IPS DF 6.9 (cell line): Measurements from ENCODE around the gene APOL2.
"Not testable (repeated sequence)": the region's sequence is repeated elsewhere in the genome, so short reads cannot be mapped to it uniquely, and the experiment has no call there.

Experiments
- DNase-seq: peaks from one replicate; pipeline ENCODE4 v3.0.0-alpha.2; 2013; ENCODE audit warnings: low read depth, low spot score
- H3K27ac ChIP-seq: one replicate; pipeline ENCODE4 v1.5.1; 2013; ENCODE audit warnings: low read length, control low read depth
- H3K27me3 ChIP-seq: 2 replicates; pipeline ENCODE4 v1.6.1; 2013; ENCODE audit warnings: mild to moderate bottlenecking, low read length; ENCODE audit not compliant: control insufficient read depth, insufficient read depth
- H3K36me3 ChIP-seq: 2 replicates; pipeline ENCODE4 v1.6.1; 2013; ENCODE audit warnings: low read length; ENCODE audit not compliant: control insufficient read depth, insufficient read depth
- H3K4me1 ChIP-seq: 2 replicates; pipeline ENCODE4 v1.6.1; 2013; ENCODE audit warnings: low read length; ENCODE audit not compliant: control insufficient read depth, insufficient read depth
- H3K4me3 ChIP-seq: 2 replicates; pipeline ENCODE4 v1.5.1; 2013; ENCODE audit warnings: mild to moderate bottlenecking, low read length
- H3K9me3 ChIP-seq: 2 replicates; pipeline ENCODE4 v1.6.1; 2013; ENCODE audit warnings: low read length, inconsistent platforms; ENCODE audit not compliant: control insufficient read depth, insufficient read depth
- WGBS: extraction: QIAGEN DNeasy Blood & Tissue Kit; methylation state at CpG from one replicate; pipeline ENCODE4 v1.1.7; 2013; ENCODE audit warnings: mixed read lengths, missing lambda C conversion rate; ENCODE audit not compliant: insufficient read length, insufficient coverage; 5-methylcytosine and 5-hydroxymethylcytosine counted together

The APOL2 gene

DNA sequence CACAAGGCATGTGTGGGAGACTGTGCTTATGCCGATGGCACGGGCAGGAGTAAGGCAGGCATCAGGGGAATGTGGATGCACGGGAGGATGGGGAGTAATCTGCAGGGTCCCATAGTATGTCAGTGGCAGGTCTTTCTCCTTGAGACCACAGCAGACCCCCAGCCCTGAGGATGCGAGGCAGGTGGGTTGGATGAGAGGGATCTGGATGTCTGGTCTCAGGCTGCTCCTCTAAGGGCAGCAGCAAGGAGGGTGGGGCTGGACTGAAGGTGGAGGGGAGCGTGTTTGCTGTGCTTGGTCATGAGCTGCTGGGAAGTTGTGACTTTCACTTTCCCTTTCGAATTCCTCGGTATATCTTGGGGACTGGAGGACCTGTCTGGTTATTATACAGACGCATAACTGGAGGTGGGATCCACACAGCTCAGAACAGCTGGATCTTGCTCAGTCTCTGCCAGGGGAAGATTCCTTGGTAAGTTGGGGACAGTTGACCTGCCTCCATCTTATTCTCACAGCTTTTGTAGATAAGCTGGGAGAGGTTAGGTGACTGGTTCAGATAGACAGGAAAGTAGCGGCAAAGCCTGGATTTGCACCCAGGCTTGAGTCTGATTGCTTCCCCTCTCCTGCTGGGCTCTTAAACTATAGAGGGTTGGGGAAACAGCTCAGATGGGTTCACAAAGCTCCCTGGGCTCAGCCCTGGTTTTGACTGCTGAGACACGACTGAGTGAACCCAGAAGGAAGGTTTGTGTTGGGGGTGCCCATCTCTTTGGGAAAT, 13.6 kb upstream of the APOL2 start, which contains the start of gene APOL1:
APOL1 (plus strand) TSS at position 380 of the 769 bp plus-strand sequence. CDS start 1,823 bp downstream, outside the sequence.
- DNase-seq: no peak
- Histone ChIP-seq H3K9me3 (no peaks in the 10 kb centered on the region), H3K27ac (no peak within 1 kb of the TSS), H3K36me3 (no peaks in the 10 kb centered on the region), H3K27me3 (no peaks in the 10 kb centered on the region), H3K4me3 (no peak within 1 kb of the TSS), H3K4me1 (no peaks in the 10 kb centered on the region)
- no CpG with 5 or more reads among the region's 10 CpGs for WGBS

DNA sequence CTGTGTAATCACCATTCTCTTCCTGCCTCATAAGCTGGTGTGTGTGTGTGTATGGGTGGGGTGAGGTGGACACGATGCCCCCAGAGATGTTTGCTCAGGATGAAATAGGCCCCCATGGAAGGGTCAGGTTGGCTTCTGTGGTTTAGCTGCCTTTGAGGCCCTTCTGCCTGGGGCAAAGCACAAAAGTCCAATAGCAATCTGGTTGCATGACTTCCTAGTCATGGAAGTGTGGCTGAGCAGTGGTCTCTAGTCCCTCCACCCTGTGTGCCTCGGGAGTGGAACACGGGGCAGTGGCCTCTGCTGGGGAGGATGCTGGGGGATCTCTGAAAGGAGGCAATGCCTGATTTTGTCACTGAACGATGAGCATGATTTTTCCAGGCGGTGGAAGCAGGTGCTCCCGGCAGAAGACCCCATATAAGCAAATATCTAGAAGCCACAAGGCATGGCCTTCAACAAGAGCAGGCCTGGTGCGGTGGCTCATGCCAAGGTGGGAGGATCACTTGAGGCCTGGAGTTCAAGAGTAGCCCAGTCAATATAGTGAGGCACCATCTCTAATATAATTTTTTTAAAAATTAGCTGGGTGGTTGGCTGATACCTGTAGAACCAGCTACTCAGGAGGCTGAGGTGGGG, 12.8 kb upstream of the APOL2 start:
- H3K27ac ChIP-seq, H3K36me3 ChIP-seq, DNase-seq, H3K9me3 ChIP-seq, H3K27me3 ChIP-seq, H3K4me3 ChIP-seq, H3K4me1 ChIP-seq: not testable (repeated sequence)
- WGBS: no CpG with 5 or more reads among the region's 7 CpGs

DNA sequence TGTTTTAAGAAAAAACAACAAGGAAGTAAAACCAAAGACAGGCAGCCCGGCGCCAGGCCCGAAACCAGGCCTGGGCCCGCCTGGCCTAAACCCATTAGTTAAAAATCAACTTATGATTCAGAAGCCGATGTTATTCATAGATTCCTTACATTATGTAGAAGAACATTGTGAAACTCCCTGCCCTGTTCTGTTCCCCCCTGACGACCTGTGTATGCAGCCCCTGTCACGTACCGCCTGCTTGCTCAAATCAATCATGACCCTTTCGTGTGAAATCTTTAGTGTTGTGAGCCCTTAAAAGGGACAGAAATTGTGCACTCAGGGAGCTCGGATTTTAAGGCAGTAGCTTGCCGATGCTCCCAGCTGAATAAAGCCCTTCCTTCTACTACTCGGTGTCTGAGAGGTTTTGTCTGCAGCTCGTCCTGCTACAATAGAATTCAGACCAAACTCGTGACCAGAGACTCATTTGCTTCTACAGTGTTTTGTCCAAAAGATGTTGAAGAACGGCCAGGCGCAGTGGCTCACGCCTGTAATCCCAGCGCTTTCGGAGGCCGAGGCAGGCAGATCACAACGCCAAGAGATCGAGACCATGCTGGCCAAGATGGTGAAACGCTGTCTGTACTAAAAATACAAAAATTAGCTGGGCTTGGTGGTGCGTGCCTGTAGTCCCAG, 11.1 kb upstream of the APOL2 start:
- not testable (repeated sequence) for H3K27ac ChIP-seq, H3K4me3 ChIP-seq, DNase-seq, H3K27me3 ChIP-seq, H3K4me1 ChIP-seq, H3K36me3 ChIP-seq, H3K9me3 ChIP-seq
- no CpG with 5 or more reads among the region's 24 CpGs for WGBS

DNA sequence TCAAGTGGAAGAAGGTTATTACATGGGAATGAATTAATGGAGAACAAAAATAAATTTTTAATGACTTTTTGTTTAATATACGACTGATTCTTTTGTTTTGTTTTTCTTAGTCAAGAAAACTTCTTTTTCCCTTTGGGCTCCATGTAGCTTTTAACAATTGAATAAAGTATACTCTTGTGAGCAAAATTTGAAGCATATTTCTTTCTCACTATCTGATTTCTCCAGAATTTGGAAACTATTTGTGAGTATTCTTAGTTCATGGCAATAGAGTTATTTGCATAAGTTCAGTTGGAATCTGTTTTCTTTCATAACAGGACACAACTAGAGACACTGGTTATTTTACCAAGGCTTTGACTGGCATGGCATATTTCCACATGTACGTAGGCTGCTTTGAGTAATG, 9.8 kb upstream of the APOL2 start:
- H3K4me3 ChIP-seq: no peak overlapping the region
- no peak overlapping the region for H3K27ac ChIP-seq
- H3K27me3 ChIP-seq: no peaks in the 10 kb centered on the region
- no CpG with 5 or more reads among the region's 2 CpGs for WGBS
- no peaks in the 10 kb centered on the region for H3K36me3 ChIP-seq
- no peaks in the 10 kb centered on the region for H3K9me3 ChIP-seq
- no peaks in the 10 kb centered on the region for H3K4me1 ChIP-seq
- DNase-seq: no peak

DNA sequence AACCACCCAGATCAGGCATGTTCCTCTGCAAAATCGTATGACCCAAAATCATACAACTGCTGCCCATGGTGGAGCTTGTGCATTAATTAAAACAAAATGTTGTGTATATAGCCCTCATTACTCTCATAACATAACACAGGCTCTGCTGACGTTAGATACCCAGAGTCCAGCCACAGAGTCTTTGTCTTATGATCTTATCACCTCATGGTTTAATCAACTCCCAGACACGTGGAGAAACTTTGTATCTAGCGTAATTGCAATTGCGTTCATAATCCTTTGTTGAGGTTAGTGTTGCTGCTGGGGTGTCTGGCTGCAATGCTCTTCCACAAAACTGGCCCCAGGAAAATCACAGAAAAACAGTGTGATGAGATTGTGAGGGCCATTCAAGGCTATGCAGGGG, 8.6 kb upstream of the APOL2 start:
- WGBS: no CpG with 5 or more reads among the region's 5 CpGs
- Histone ChIP-seq H3K4me3 (no peak overlapping the region), H3K36me3 (no peaks in the 10 kb centered on the region), H3K27me3 (no peaks in the 10 kb centered on the region), H3K4me1 (no peaks in the 10 kb centered on the region), H3K9me3 (no peaks in the 10 kb centered on the region), H3K27ac (no peak overlapping the region)
- DNase-seq: no peak

DNA sequence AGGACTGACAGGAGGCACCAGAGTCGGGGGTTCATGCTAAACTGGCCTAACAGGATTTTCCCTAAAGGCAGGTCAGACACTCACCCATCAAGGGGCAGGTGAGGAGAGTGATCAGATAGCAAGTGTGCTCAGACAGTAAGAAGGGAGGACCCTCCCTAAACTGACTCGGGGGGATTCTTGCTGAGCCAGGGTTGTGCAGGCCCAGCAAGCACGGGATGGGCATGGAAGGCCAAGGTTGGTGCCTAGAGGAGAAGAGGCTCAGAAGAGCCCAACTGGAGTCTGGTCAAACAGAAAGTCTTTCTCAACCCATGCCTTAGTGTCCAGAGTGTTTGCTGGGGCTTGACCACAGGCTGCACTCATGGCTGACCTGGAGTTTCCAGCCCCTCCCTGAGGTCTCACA, 7.4 kb upstream of the APOL2 start:
- Histone ChIP-seq H3K4me1 (no peaks in the 10 kb centered on the region), H3K4me3 (no peak overlapping the region), H3K27ac (no peak overlapping the region), H3K9me3 (no peaks in the 10 kb centered on the region), H3K36me3 (no peaks in the 10 kb centered on the region), H3K27me3 (no peaks in the 10 kb centered on the region)
- WGBS: no CpG with 5 or more reads among the region's 3 CpGs
- no peak for DNase-seq

DNA sequence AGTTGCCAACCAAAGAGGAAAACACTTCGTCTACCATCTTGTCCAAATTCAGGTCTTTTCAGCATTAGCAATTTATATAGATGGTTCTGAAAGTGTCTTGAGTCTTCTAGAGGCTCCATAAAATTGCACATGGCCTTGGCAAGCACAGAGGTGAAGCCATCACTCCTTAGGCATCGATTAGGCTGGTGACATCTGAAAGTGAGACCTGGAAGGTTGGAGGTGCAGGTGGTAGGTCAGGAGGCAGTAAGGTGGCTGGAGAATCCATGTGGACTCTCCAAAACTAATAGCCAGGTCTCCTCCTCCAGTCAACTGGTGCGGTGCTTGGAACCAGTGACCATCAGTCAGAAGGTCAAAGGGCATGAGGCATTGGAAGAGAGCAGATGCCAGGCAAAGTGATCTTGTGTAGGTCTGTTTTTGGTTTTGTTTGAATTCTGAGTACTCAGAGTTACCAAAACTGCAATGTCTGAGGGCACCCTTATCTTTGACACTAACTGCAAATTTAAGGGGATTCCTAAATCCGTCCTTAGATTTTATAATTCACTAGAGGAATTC, 6.6 kb upstream of the APOL2 start:
- no CpG with 5 or more reads among the region's 4 CpGs for WGBS
- Histone ChIP-seq H3K4me3 (no peak overlapping the region), H3K9me3 (no peaks in the 10 kb centered on the region), H3K27me3 (no peaks in the 10 kb centered on the region), H3K27ac (no peak overlapping the region), H3K36me3 (no peaks in the 10 kb centered on the region), H3K4me1 (no peaks in the 10 kb centered on the region)
- DNase-seq: no peak

DNA sequence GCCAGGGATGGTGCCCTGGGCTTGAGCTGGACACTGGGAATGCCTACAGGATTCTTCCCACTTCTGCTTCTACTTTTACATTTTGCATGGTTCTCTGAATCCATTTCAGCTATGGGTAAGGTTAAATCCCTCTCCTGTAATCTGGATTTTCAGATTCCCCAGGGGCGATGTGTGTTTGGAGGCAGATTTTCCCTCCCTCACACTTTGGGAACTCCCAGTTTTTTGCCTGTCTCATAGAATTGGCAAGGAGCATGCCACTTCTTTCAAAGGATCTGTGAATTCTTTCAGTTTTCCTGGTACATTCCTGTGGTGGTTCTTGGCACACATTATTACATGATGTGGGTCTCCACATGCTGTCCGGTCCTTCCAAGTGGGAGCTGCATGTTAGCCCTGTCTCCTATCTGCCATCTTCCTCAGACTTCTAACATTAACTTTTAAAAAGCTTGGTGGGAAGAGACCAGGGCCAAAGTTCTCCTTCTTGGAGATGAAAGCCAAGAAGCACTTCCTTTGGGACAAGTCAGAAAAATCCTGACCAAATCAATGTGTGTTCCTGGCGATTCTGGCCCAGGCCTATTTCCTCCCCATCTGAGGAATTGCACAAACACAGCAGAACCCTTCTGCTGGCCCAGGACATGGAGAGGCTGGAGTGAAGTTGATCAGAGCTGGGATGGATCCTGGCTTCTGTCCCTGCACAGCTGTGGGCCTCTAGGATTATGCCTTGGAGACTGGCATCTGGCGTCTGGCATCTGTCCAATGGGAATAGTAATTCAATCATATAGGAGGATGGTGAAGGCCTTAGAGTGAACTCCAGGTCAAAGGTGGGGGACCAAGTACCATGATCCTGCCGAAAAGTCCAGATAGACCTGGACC, 5.4 kb upstream of the APOL2 start:
- no CpG with 5 or more reads among the region's 5 CpGs for WGBS
- Histone ChIP-seq H3K4me3 (no peak overlapping the region), H3K27me3 (no peaks in the 10 kb centered on the region), H3K9me3 (no peaks in the 10 kb centered on the region), H3K27ac (no peak overlapping the region), H3K36me3 (no peaks in the 10 kb centered on the region), H3K4me1 (no peaks in the 10 kb centered on the region)
- DNase-seq: no peak

DNA sequence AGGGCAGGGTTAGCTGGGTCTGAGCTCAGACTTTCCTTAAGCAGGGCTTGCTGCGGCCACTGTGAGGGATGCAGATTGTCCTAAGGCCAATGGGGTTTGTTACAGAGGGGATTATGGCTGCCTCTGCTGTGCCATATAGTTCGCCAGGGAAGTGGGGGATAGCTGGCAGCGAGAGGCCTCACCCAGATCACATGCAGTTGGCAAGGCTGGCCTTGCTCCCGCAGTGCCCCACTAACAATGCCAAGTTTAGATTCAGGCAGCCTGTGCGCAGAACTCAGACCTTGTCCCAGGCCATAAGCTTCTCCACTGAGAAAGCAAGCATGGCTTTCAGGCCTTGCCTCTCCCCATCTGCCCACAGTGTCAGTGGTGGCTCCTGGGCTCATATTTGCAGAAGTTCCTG, 4.7 kb upstream of the APOL2 start:
- Histone ChIP-seq H3K27ac (no peak overlapping the region), H3K36me3 (no peaks in the 10 kb centered on the region), H3K4me1 (no peaks in the 10 kb centered on the region), H3K9me3 (no peaks in the 10 kb centered on the region), H3K27me3 (no peaks in the 10 kb centered on the region), H3K4me3 (no peak overlapping the region)
- no peak for DNase-seq
- no CpG with 5 or more reads among the region's 5 CpGs for WGBS

DNA sequence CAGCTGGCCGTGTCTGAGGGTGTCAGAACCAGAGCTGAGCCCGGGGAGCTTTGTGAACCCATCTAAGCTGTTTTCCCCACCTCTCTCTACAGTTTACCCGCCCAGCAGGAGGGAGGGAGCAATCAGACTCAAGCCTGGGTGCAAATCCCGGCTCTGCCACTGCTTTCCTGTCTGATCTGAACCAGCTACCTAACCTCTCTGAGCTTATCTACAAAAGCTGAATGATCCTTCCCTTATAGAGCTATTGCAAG, 252 bp downstream of the APOL2 start:
- Histone ChIP-seq H3K36me3 (no peaks in the 10 kb centered on the region), H3K4me3 (peak overlapping the region; percentile 30; the same call in 1 of the 2 replicates), H3K27me3 (no peaks in the 10 kb centered on the region), H3K27ac (no peak overlapping the region), H3K9me3 (no peaks in the 10 kb centered on the region), H3K4me1 (no peaks in the 10 kb centered on the region; the same call in 1 of the 2 replicates)
- DNase-seq: no peak
- WGBS: no CpG with 5 or more reads among the region's 4 CpGs
